22Rv1 (cell line): Measurements from ENCODE around the gene FBXL7.

Experiments
- ZFX ChIP-seq: fragments of 450-650 bp; IDR thresholded peaks from 2 replicates; pipeline ENCODE4 v1.6.1; 2017; ENCODE audit warnings: antibody characterized with exemption, borderline replicate concordance
- TF ChIP-seq, protein P1 (sequence below): fragments of 450-650 bp; IDR thresholded peaks from 2 replicates; pipeline ENCODE4 v1.5.1; 2017; ENCODE audit warnings: mild to moderate bottlenecking

DNA sequence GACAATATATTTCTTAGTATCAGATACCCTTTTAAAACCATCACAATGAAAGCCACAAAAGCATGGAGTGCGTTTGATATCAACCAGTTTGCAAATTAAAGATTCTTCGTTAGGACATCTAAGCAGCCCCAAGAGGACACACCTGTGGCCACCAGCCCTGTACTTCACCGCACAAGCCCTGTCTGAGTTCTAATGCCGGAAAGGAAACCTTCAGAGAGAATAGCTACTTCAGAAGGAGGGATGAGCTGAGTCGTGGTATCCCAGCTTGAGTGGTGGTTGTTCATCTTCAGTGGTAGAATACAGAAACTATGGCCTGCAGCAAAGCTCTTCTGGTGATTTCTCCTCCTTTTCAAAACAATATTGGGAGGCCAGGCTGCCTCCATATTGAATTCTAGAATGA lies 319.6 kb downstream of the FBXL7 start:
- no peak for TF ChIP-seq ZFX
- TF ChIP-seq, protein P1, sequence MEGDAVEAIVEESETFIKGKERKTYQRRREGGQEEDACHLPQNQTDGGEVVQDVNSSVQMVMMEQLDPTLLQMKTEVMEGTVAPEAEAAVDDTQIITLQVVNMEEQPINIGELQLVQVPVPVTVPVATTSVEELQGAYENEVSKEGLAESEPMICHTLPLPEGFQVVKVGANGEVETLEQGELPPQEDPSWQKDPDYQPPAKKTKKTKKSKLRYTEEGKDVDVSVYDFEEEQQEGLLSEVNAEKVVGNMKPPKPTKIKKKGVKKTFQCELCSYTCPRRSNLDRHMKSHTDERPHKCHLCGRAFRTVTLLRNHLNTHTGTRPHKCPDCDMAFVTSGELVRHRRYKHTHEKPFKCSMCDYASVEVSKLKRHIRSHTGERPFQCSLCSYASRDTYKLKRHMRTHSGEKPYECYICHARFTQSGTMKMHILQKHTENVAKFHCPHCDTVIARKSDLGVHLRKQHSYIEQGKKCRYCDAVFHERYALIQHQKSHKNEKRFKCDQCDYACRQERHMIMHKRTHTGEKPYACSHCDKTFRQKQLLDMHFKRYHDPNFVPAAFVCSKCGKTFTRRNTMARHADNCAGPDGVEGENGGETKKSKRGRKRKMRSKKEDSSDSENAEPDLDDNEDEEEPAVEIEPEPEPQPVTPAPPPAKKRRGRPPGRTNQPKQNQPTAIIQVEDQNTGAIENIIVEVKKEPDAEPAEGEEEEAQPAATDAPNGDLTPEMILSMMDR = no peak
